Neuron (in vitro differentiated cells): ENCODE measurements around the gene CEP85L.

Experiments
- H2AFZ ChIP-seq: one replicate; pipeline ENCODE4 v1.6.1; 2013; ENCODE audit warnings: low read depth, mild to moderate bottlenecking, inconsistent platforms, low read length, moderate library complexity
- H3K27me3 ChIP-seq: one replicate; pipeline ENCODE4 v1.6.1; 2013; ENCODE audit warnings: low read length; ENCODE audit not compliant: insufficient read depth
- H3K36me3 ChIP-seq: one replicate; pipeline ENCODE4 v1.6.1; 2013; ENCODE audit warnings: low read length; ENCODE audit not compliant: insufficient read depth
- H3K4me1 ChIP-seq: one replicate; pipeline ENCODE4 v1.6.1; 2013; ENCODE audit warnings: low read length; ENCODE audit not compliant: insufficient read depth
- H3K4me3 ChIP-seq: 2 replicates; pipeline ENCODE4 v1.5.1; 2013; ENCODE audit warnings: mild to moderate bottlenecking, low read length, moderate library complexity
- H3K9me3 ChIP-seq: one replicate; pipeline ENCODE4 v1.6.1; 2013; ENCODE audit warnings: low read length

Gene CEP85L

DNA sequence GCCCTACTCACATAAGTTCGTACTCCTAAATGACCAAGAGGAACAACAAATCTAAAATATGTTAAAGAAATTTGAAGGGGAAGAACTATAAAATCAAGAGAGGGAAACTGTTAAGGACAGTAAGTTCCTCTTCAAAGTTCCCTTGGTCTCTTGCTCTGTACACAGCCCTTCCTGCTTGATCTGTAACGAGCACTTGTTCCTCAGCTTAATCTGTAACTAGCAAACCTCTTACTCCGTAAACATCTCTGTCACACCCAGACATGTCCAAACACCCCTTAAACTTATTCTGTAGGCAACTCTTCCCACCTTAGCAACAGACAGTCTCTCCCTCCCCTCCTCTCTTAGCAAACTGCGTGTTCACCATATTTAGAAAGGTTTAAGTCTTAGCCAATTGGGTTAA is 73.4 kb downstream of the CEP85L start:
- Histone ChIP-seq H3K36me3 (no peaks in the 10 kb centered on the region), H3K4me1 (no peaks in the 10 kb centered on the region), H3K9me3 (peaks cover 14% of the 10 kb centered on the region), H2AFZ (no peak overlapping the region), H3K27me3 (no peaks in the 10 kb centered on the region), H3K4me3 (no peak overlapping the region)

DNA sequence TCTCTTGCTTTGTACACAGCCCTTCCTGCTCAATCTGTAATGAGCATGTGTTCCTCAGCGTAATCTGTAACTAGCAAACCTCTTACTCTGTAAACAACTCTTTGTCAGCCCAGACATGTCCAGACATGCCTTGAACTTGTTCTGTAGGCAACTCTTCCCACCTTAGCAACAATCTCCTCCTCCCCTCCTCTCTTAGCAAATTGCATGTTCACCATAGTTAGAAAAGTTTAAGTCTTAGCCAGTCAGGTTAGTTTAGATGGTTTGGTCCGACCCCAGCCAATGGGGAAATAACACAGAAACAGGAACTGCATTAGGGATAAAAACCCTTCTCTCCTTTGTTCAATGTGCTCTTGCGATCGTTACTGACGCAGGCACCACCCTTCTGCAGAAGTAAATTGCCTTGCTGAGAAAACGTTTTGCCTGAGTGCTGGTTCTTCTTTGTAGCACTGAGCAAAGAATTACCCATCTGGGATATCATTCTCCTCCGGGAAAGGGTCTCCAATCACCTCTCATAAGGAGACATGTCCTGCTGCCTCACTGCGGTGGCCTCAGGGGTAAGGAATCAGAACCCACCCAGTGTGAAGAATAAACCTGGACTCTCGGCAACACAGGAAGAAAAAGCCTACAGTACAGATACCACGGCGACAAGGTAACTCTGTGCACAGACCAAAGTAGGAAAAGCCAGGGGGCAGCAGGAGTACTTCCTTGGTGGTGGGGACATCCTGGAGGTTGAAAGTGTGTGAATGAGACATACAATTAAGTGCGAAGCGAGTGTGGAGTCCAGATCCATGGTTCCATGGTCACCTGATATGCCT is 77.1 kb downstream of the CEP85L start:
- H3K36me3 ChIP-seq = no peaks in the 10 kb centered on the region
- H2AFZ ChIP-seq = no peak overlapping the region
- no peak overlapping the region for H3K4me3 ChIP-seq
- no peaks in the 10 kb centered on the region for H3K4me1 ChIP-seq
- H3K27me3 ChIP-seq = no peaks in the 10 kb centered on the region
- H3K9me3 ChIP-seq = peaks cover 14% of the 10 kb centered on the region

DNA sequence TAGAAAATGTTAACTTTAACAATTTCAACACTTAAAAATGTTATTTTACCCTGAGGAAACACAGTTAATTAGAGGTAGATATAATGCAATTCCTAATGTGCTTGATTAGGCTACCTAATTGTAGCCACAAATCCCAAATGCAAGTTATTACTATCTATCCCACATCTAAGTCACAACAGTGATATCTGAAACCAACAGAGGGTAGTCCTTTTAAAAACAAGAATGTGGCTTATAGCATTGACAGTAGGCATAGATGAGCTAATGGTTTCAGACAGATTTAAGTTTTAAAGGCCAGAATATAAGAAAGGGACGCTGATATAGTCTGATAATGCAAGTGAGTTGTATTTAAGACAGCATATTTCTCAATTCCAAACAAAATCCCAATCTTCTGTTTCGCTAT is 80.3 kb downstream of the CEP85L start:
- Histone ChIP-seq H3K27me3 (no peaks in the 10 kb centered on the region), H3K4me3 (no peak overlapping the region), H3K36me3 (no peaks in the 10 kb centered on the region), H2AFZ (no peak overlapping the region), H3K9me3 (peaks cover 9% of the 10 kb centered on the region), H3K4me1 (no peaks in the 10 kb centered on the region)

DNA sequence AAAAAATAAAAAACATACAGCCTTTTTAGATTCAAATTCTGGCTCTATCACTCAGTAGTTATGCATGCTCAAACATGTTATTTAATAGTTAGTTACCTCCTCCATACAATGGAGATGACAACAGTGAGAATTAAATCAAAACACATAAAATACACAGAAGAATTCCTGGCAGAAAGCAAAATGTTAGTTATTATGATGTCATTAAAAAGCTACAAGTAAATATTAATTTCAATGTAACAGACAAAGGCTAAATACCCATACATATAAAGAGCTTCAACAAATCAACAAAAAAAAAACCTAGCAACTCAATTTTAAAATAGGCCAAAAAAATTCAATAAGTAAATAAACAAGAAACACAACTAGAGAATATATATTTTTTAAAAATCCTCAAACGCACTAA is 81.9 kb downstream of the CEP85L start:
- H3K4me1 ChIP-seq = no peaks in the 10 kb centered on the region
- no peaks in the 10 kb centered on the region for H3K36me3 ChIP-seq
- no peak overlapping the region for H2AFZ ChIP-seq
- H3K27me3 ChIP-seq = no peaks in the 10 kb centered on the region
- peaks cover 6% of the 10 kb centered on the region for H3K9me3 ChIP-seq
- no peak overlapping the region for H3K4me3 ChIP-seq

DNA sequence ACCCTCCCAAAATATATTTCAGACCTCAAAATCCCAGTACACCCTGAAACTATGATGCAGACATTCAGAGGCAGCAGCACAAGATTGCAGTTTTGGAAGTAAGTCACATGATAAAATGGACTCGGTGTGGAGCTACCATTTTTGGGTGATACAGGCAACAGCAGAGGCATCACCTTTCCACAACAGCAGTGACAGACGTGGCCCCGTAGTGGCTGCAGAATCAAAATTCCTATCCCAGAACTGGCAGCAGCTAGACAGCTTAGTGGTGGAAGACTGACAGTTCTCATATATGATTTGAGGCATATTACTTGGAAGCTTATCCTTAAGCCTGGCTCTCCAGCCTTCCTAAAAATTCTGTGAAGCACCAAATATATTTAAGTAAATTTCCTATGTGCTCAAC is 83.4 kb downstream of the CEP85L start:
- Histone ChIP-seq H3K27me3 (no peaks in the 10 kb centered on the region), H3K4me1 (no peaks in the 10 kb centered on the region), H3K36me3 (no peaks in the 10 kb centered on the region), H3K4me3 (no peak overlapping the region), H2AFZ (no peak overlapping the region), H3K9me3 (no peaks in the 10 kb centered on the region)

DNA sequence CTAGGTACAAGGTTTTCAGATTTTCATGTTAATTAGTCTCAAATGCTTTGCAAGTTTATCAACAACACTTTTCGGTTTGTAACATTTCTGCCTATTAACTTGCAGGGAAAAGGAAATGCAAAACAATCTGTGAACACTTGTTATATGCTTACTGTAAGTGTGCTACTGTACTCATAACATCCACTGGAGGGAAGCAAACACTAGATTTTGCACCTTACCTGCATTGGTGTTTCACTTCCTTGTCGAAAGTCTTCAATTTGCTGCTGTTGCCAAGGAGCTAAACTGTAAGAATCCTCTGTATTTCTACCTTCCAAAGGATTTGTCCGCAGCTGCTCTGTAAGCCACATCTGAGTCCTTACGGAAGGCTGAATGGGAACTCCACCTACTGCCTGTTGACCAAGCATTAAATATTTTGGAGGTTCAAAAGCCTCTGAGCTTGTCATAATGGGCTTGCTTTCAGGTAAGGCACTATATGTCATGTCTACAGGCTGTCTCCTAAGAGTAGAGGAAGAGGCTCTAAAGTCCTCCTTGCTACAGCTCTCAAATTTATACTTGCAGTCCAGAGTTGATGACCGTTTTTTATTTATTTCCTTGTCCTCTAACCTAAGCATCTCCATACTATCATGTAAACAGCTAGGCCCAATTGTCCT is 86.0 kb downstream of the CEP85L start:
- H3K36me3 ChIP-seq = no peaks in the 10 kb centered on the region
- no peak overlapping the region for H2AFZ ChIP-seq
- no peaks in the 10 kb centered on the region for H3K4me1 ChIP-seq
- no peaks in the 10 kb centered on the region for H3K27me3 ChIP-seq
- no peaks in the 10 kb centered on the region for H3K9me3 ChIP-seq
- H3K4me3 ChIP-seq = no peak overlapping the region

DNA sequence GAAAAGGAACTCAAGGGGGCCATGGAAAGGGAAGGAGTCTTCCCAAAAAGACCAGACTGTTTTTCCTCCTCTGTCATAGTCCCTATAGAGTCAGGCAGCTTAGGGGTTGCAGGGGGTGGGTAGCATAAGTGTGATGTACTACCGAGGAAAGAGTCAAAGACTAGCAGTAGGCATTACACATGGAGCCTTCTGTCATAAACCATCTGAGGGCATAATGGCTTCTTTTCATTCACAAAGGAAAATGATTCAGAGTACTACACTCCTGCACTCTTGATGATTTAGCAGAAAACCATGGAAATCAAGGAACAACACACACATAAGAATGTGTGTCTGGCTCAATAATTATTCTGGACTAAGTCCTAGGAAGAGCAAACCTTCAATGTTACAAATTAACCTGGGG is 88.4 kb downstream of the CEP85L start:
- no peaks in the 10 kb centered on the region for H3K27me3 ChIP-seq
- no peaks in the 10 kb centered on the region for H3K9me3 ChIP-seq
- H3K4me3 ChIP-seq = no peak overlapping the region
- no peaks in the 10 kb centered on the region for H3K36me3 ChIP-seq
- H2AFZ ChIP-seq = no peak overlapping the region
- H3K4me1 ChIP-seq = no peaks in the 10 kb centered on the region

DNA sequence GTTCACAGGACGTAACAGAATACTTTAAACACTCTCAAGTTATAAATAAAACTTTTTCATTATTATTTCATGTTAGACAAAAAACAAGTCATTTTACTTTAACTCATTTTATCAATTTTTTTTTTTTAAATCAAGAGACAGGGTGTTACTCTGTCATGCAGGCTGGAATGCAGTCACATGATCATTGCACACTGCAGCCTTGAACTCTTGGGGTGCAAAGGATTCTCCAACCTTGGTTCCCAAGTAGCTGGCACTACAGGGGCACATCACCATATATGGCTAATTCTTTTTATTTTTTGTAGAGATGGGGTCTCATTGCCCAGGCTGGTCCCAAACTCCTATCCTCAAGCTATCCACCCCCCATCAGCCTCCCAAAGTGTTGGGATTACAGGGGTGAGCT is 89.1 kb downstream of the CEP85L start:
- Histone ChIP-seq H3K4me1 (no peaks in the 10 kb centered on the region), H3K9me3 (no peaks in the 10 kb centered on the region), H2AFZ (no peak overlapping the region), H3K27me3 (no peaks in the 10 kb centered on the region), H3K36me3 (no peaks in the 10 kb centered on the region), H3K4me3 (no peak overlapping the region)

DNA sequence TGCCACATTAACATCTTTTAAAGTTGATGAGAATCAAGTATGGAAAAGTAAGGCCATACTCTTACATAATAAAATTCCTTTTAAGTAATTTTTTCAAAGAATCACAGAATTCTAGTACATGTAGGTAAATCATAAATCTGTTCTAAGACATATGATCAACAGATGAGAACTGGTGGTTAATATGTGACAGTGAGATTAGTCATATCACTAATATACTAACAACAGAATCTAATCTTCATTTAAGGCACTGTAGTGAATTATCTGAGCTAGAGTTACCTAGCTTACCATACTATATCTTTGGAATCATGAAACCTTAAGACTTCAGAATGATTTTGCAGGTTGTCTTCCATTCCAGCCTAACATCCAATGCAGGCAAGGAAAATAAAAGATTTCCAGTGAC is 91.7 kb downstream of the CEP85L start:
- Histone ChIP-seq H2AFZ (no peak overlapping the region), H3K4me1 (no peaks in the 10 kb centered on the region), H3K4me3 (no peak overlapping the region), H3K36me3 (no peaks in the 10 kb centered on the region), H3K9me3 (no peaks in the 10 kb centered on the region), H3K27me3 (no peaks in the 10 kb centered on the region)

DNA sequence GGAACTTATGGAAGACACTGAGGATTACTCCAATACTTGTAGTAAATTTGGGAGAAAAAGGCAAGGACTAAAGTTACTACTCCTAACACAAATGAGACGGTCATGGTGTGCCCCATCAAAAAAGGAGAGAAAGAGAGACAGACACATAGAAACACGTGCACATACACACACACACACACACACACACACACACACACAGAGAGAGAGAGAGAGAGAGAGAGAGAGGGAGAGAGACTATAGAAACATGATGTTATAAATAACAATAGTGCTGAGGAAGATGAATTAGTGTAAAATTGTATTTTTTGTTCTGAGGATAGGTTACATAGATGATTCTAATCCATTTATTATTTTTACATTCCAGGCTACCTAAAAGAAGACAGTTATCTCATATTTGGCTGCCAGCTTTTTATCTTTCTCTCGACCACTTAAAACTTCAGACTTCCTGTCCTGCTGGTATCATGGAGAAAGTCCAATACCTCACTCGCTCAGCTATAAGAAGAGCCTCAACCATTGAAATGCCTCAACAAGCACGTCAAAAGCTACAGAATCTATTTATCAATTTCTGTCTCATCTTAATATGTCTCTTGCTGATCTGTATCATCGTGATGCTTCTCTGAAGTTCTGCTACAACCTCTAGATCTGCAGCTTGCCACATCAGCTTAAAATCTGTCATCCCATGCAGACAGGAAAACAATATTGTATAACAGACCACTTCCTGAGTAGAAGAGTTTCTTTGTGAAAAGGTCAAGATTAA is 92.8 kb downstream of the CEP85L start:
- Histone ChIP-seq H2AFZ (no peak overlapping the region), H3K27me3 (no peaks in the 10 kb centered on the region), H3K9me3 (no peaks in the 10 kb centered on the region), H3K36me3 (no peaks in the 10 kb centered on the region), H3K4me3 (no peak overlapping the region), H3K4me1 (no peaks in the 10 kb centered on the region)

DNA sequence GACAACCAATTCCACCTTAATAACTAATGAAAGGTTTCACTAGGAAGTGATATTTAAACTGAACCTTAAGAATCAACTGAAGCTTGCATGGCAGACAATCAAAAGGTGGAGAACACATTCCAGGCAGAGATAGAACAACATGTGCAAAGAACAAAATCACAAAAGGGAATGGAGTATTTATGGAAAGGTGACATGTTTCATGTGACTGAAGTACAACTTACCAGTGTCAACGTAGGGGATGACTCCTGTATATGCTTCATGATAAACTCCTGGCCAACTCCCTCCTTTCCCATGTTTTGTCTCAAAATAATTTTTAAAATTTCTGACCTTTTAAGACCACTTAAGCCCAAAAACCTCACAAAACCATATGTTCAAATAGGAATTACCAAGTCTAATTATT is 96.7 kb downstream of the CEP85L start:
- Histone ChIP-seq H3K27me3 (no peaks in the 10 kb centered on the region), H3K4me1 (no peaks in the 10 kb centered on the region), H3K4me3 (no peak overlapping the region), H3K36me3 (no peaks in the 10 kb centered on the region), H3K9me3 (no peaks in the 10 kb centered on the region), H2AFZ (no peak overlapping the region)

DNA sequence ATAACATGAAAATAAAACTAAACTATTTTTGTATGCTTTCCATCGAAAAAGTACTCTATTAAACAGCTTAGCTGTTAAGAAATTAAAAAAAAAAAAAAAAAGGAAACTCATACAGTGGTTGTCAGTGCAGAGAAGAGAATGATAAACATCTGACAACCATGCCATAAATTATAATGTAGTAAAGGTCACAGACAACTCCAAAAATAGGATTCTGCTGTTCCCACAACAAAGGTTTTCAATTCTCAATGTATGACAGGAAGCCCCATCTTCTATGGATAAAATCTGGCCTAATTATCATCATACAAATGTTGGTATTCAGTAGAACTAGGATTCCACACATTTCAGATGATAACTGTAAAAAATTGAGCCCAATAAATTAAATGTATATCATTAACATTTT is 98.3 kb downstream of the CEP85L start:
- no peak overlapping the region for H3K4me3 ChIP-seq
- H3K27me3 ChIP-seq = no peaks in the 10 kb centered on the region
- H3K4me1 ChIP-seq = no peaks in the 10 kb centered on the region
- H2AFZ ChIP-seq = no peak overlapping the region
- no peaks in the 10 kb centered on the region for H3K36me3 ChIP-seq
- H3K9me3 ChIP-seq = no peaks in the 10 kb centered on the region
